ENCODE results near the gene BABAM2.
"Not testable (repeated sequence)": the region's sequence is repeated elsewhere in the genome, so short reads cannot be mapped to it uniquely, and the experiment has no call there.

BABAM2 gene

GRCh38 chr2:27954221-27954673, 63.7 kb downstream of the BABAM2 start:
- no peak for DNase-seq

GRCh38 chr2:27954771-27955383, 64.3 kb downstream of the BABAM2 start:
- DNase-seq: no peak

- DNase-seq: no peak
Measured at GRCh38 chr2:27955384-27956161, 65.0 kb downstream of the BABAM2 start.

- DNase-seq: no peak
Measured at GRCh38 chr2:27956888-27957287, 66.4 kb downstream of the BABAM2 start.

- no peak for DNase-seq
Measured at GRCh38 chr2:27958711-27959378, 68.3 kb downstream of the BABAM2 start.

- no peak for DNase-seq
Measured at GRCh38 chr2:27959496-27959895, 69.0 kb downstream of the BABAM2 start.

GRCh38 chr2:27960237-27960912, 69.8 kb downstream of the BABAM2 start:
- DNase-seq: no peak

GRCh38 chr2:27962006-27962405, 71.5 kb downstream of the BABAM2 start:
- DNase-seq: no peak

GRCh38 chr2:27963472-27963871, 72.9 kb downstream of the BABAM2 start:
- DNase-seq: no peak

- no peak for DNase-seq
Measured at GRCh38 chr2:27964067-27964466, 73.5 kb downstream of the BABAM2 start.

GRCh38 chr2:27965841-27966240, 75.3 kb downstream of the BABAM2 start:
- DNase-seq: no peak

GRCh38 chr2:27966466-27966865, 75.9 kb downstream of the BABAM2 start:
- no peak for DNase-seq

- DNase-seq: no peak
Measured at GRCh38 chr2:27967076-27967475, 76.5 kb downstream of the BABAM2 start.

GRCh38 chr2:27968045-27968444, 77.5 kb downstream of the BABAM2 start:
- not testable (repeated sequence) for DNase-seq

GRCh38 chr2:27968957-27969356, 78.4 kb downstream of the BABAM2 start:
- DNase-seq: not testable (repeated sequence)

- no peak for DNase-seq
Measured at GRCh38 chr2:27972311-27972710, 81.8 kb downstream of the BABAM2 start.

GRCh38 chr2:27973592-27973991, 83.1 kb downstream of the BABAM2 start:
- no peak for DNase-seq

GRCh38 chr2:27976308-27976707, 85.8 kb downstream of the BABAM2 start:
- DNase-seq: no peak

GRCh38 chr2:27977731-27978312, 87.3 kb downstream of the BABAM2 start:
- no peak for DNase-seq

GRCh38 chr2:27978761-27979160, 88.2 kb downstream of the BABAM2 start:
- not testable (repeated sequence) for DNase-seq

- DNase-seq: no peak
Measured at GRCh38 chr2:27980242-27980641, 89.7 kb downstream of the BABAM2 start.

GRCh38 chr2:27984153-27984552, 93.6 kb downstream of the BABAM2 start:
- DNase-seq: no peak

- no peak for DNase-seq
Measured at GRCh38 chr2:27988306-27988705, 97.8 kb downstream of the BABAM2 start.

Data from DMS153 (cell line).